SJSA1 (cell line): ENCODE data around the gene JOSD1. TPM values are rescaled to one million over a fixed set of nuclear protein-coding genes. Genes with fewer than 3 reads are reported as not detected.
"Not testable (repeated sequence)": the region's sequence is repeated elsewhere in the genome, so short reads cannot be mapped to it uniquely, and the experiment has no call there.

ENCODE experiments used
- DNase-seq, 2 experiments: peaks; one replicate each; pipeline ENCODE4 v3.0.0-alpha.2; 2015 to 2020; ENCODE audit warnings: low spot score in 2 of 2, low read depth in 1 of 2
- H3K27ac ChIP-seq: fragments of 250-450 bp; sonication (Bioruptor Pico); 2 replicates; pipeline ENCODE4 v1.5.1; 2020; ENCODE audit warnings: mild to moderate bottlenecking, moderate library complexity
- H3K27me3 ChIP-seq: fragments of 250-450 bp; sonication (Bioruptor Pico); replicated peaks from 2 replicates; pipeline ENCODE4 v1.5.1; 2020; ENCODE audit warnings: mild to moderate bottlenecking, moderate library complexity
- H3K36me3 ChIP-seq: fragments of 250-450 bp; sonication (Bioruptor Pico); 2 replicates; pipeline ENCODE4 v1.5.1; 2020; ENCODE audit warnings: mild to moderate bottlenecking
- H3K4me1 ChIP-seq: fragments of 250-450 bp; sonication (Bioruptor Pico); replicated peaks from 2 replicates; pipeline ENCODE4 v1.6.1; 2021; ENCODE audit warnings: mild to moderate bottlenecking
- H3K4me3 ChIP-seq: fragments of 250-450 bp; sonication (Bioruptor Pico); 2 replicates; pipeline ENCODE4 v1.5.1; 2020; ENCODE audit warnings: mild to moderate bottlenecking
- H3K9me3 ChIP-seq: fragments of 250-450 bp; sonication (Bioruptor Pico); replicated peaks from 2 replicates; pipeline ENCODE4 v1.5.1; 2020; ENCODE audit warnings: mild to moderate bottlenecking
- total RNA-seq: library from RNA; depleted of rRNA; stranded (reverse); fragments of >200 nt; shearing (Covaris generic); gene quantifications from 2 replicates; pipeline ENCODE4 v1.2.3, GENCODE V29; 2014

Gene JOSD1
- total RNA-seq, 1 experiment from 2014 or later, result 67.0 TPM

DNA sequence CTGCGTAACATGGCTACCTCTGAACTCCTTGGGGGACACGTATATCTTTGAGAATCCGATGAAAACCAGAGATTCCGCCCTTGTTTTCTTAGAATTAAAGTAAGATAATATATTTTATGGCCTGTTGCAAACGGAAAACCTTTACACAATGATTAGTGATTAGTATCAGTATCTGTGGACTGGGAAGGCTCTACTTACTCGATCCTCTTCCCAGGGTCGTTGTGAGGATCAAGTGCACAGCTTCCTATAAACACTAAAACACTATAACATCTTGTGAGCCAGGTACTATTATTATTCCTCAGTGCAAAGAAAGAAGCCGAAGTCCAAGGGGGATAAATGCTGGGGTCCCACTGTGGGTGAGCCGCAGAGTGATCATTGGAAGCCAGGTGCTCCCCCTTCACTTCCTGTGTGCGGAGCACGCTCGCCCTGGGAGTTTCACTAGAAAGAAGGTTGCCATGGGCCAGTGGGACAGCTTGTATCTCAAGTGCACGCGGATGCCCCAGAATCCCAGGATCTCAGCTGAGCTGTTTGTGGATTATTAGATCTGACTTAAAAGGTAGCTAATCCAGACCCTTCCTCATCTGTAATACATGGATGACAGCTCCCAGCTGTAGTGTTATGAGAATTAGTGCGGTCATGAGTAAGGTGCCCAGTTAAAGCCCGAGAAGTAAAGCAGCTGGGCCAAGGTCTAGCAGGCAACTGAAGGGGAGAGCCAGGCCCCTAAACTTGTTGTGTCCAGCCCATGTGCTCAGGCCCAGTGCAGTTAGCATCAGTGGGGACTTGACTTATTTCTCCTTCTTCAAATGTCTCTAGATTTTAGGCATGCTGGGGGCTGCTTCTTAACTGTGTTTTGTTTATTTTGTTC lies 43.5 kb downstream of the JOSD1 start:
- no peaks in the 10 kb centered on the region for H3K9me3 ChIP-seq
- H3K27ac ChIP-seq, result peak overlapping the region; percentile 99; the same call in 1 of the 2 replicates
- peaks cover 12% of the 10 kb centered on the region for H3K4me1 ChIP-seq
- DNase-seq, result no peak
- H3K4me3 ChIP-seq, result peak overlapping the region; percentile 73
- H3K36me3 ChIP-seq, result no peaks in the 10 kb centered on the region; the same call in 1 of the 2 replicates
- H3K27me3 ChIP-seq, result no peaks in the 10 kb centered on the region

DNA sequence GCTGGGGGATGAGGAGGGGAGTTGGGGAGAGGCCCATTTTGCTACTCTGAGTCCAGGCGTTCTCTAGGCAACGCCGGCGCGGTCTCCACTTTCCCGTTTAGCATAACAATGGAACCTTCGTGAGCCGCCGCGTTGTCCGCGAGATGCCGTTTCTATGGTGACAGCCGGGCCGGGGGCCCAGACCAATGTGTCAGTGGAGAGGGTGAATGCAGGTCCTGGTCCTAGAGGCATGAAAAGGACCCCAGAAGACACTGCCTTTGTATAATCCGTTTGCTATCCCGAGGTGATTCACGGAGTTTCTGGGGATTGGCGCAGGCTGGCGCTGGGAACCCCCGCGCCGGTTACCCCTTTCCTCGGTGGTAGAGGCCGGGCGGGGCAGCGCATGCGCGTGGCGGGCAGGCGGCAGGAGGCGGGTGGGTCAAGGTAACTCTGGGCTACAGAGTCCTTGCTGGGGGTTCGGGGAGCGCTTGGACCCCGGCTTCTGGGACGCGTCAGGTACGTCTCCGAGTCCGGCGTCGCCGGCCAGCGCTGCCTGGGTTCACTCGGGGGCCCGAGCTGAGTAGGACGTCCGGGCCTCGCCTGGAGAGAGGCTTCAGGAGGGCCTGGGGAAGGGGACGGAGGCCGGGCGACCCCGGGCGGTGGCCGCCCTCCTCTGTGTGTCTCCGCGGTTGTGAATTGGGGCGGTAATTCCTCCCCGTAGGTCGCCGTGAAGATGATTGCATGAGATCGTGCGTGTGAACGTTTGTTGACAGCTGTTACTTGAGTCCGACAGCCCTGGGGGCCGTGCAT lies 44.3 kb downstream of the JOSD1 start, which contains the start of the genes CBY1 and FAM227A:
TSS of gene CBY1 (plus strand) at position 383 of the 789 bp plus-strand sequence. CDS start 11,417 bp downstream, outside the sequence.
TSS of gene FAM227A (minus strand) at position 137 of the 789 bp plus-strand sequence. CDS start 6,224 bp downstream, outside the sequence.
- DNase-seq, result peak; percentile 92
- Histone ChIP-seq H3K27ac (peak within 1 kb of the TSS; percentile 99), H3K27me3 (no peaks in the 10 kb centered on the region), H3K36me3 (no peaks in the 10 kb centered on the region; the same call in 1 of the 2 replicates), H3K4me1 (peaks cover 12% of the 10 kb centered on the region), H3K4me3 (peak within 1 kb of the TSS; percentile 73), H3K9me3 (no peaks in the 10 kb centered on the region)

DNA sequence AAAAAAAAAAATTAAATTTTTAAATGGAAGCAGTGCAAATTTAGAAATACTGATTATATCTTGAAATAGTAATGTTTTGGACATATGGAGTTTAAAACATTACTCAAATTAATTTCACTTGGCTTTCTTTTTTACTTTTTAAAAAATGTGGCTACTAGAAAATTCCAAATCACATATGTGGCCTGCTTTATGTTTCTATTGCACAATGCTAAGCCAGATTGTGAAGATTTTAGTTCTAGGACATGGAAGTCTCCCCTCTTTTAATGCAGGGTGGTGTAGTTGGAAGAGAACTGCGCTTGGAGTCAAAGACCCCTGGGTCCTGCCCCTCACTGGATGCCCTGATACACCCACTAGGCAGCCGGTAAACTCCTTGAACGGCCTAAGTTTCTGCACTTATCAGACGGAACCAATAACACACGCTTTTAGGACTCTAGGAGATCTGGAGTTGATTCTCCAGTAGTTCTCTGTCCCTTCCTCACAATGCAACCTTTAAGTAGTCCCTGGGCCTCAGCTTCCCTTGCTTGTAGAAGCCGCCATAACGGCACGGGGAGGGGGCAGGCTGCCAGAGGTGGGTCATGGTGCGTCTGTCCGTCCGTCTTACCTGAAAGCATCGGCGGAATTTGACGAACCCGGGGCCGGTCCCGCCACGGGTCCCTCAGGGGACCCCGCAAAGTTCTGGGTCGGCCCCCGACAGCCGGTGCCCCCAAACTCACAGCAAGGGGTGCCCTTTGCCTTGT lies 45.1 kb downstream of the JOSD1 start:
- Histone ChIP-seq H3K4me3 (peak overlapping the region; percentile 73), H3K27me3 (no peaks in the 10 kb centered on the region)
- no peak for DNase-seq

DNA sequence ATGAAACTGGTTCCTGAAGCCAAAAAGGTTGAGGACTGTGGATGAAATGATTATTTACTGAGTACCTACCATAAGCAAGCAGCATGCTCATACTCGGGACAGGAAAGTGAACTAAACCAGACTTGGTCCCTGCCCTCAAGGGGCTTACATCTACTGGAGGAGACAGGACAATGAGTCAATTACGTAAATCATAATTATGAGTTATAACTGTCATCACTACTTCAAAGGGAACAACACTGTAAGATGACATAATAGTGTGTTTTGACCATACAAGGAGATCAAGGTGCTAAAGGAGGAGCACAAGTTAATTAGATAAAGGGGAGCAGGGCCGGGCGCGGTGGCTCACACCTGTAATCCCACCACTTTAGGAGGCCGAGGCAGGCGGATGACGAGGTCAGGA lies 47.0 kb downstream of the JOSD1 start:
- no peak overlapping the region for H3K4me3 ChIP-seq
- no peaks in the 10 kb centered on the region for H3K27me3 ChIP-seq
- no peaks in the 10 kb centered on the region; the same call in 1 of the 2 replicates for H3K36me3 ChIP-seq
- no peaks in the 10 kb centered on the region for H3K9me3 ChIP-seq
- H3K27ac ChIP-seq, result no peak overlapping the region
- H3K4me1 ChIP-seq, result peaks cover 12% of the 10 kb centered on the region
- DNase-seq, result no peak

More for the DNA sequence above, 45.1 kb downstream of the JOSD1 start:
- Histone ChIP-seq H3K4me1 (peaks cover 12% of the 10 kb centered on the region), H3K9me3 (no peaks in the 10 kb centered on the region), H3K36me3 (no peaks in the 10 kb centered on the region; the same call in 1 of the 2 replicates), H3K27ac (peak overlapping the region; percentile 99)

DNA sequence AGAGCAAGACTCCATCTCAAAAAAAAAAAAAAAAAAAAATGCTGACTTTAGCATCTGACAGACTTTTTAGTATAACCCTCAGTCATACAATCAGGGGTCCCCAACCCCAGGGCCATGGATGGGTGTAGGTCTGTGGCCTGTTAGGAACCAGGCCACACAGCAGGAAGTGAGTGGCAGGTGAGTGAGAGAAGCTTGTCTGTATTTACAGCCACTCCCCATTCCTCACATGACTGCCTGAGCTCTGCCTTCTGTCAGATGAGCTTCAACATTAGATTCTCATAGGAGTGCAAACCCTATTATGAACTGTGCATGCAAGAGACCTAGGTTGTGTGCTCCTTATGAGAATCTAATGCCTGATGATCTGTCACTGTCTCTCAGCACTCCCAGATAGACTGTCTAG lies 47.9 kb downstream of the JOSD1 start:
- Histone ChIP-seq H3K4me3 (no peak overlapping the region), H3K36me3 (no peaks in the 10 kb centered on the region; the same call in 1 of the 2 replicates), H3K9me3 (no peaks in the 10 kb centered on the region), H3K4me1 (peaks cover 12% of the 10 kb centered on the region), H3K27ac (no peak overlapping the region), H3K27me3 (no peaks in the 10 kb centered on the region)
- DNase-seq, result no peak

DNA sequence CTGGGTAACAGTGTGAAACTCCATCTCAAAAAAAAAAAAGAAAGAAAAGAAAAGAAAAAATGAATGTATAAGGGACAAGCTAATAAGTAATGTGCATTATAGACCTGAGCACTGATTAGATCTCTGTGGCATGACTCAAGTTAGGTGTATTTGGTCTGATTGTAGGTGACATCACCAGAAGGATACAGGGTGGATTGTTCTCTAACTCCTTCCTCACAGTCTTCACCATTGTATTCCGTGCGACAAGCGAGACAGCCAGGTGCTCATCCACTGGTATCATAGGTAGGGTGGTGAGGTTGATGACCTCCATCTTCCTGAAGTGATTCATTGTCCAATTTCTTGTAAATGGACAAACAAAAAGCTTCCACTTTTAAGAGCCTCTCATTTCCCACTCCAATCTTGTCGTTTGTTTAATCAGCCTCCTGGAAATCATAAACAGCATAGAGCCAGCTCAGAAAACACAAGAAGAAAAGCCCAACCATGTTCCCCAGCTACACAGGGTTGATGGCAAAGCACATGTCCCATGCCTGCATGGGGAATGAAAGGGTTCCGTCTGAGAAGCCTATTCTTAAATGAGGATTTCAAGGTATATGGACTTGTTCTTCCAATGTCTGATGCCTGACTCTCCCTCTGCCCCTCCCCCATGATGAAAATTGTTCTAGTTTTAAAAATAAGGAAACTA lies 50.8 kb downstream of the JOSD1 start:
- no peaks in the 10 kb centered on the region for H3K36me3 ChIP-seq
- no peaks in the 10 kb centered on the region for H3K27me3 ChIP-seq
- H3K4me1 ChIP-seq, result no peaks in the 10 kb centered on the region
- no peaks in the 10 kb centered on the region for H3K9me3 ChIP-seq
- DNase-seq, result no peak
- no peak overlapping the region for H3K27ac ChIP-seq
- H3K4me3 ChIP-seq, result no peak overlapping the region

DNA sequence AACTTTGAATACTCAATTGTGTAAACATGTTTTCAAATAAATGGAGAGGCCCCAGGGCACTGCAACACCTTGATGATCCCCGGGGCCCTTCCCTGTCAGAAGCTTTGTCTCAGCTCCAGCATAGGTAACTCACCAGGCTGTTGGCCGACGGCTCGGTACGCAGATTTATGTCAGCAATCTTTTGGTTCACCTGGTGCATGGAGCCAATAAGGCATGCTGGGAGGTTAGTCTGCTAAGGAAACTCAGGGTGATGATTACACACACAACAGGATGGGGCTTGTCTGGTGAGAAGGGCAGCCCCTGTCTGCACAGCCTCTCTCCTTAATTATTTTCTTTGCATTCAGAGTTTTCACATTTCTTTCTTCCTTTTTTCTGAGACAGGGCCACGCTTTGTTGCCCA lies 55.3 kb downstream of the JOSD1 start:
- no peaks in the 10 kb centered on the region for H3K4me1 ChIP-seq
- DNase-seq, result no peak

DNA sequence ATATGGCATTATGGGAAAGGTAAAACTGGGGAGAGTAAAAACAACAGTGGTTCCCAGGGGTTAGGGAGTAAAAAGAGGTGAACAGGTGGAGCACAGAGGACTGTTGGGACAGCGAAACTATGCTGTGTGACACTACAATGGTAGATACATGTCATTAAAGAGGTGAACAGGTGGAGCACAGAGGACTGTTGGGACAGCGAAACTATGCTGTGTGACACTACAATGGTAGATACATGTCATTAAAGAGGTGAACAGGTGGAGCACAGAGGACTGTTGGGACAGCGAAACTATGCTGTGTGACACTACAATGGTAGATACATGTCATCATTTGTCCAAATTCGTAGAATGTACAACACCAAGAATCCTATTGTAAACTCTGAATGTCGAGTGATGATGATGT lies 56.5 kb downstream of the JOSD1 start:
- H3K27ac ChIP-seq, H3K9me3 ChIP-seq, H3K4me1 ChIP-seq, H3K27me3 ChIP-seq, DNase-seq, H3K36me3 ChIP-seq, H3K4me3 ChIP-seq: not testable (repeated sequence)

More for the DNA sequence above, 55.3 kb downstream of the JOSD1 start:
- no peaks in the 10 kb centered on the region for H3K36me3 ChIP-seq
- H3K27me3 ChIP-seq, result 0 out of 2 replicates have a peak, but pooled peaks cover 6% of the 10 kb centered on the region
- no peak overlapping the region for H3K4me3 ChIP-seq
- H3K9me3 ChIP-seq, result no peaks in the 10 kb centered on the region
- no peak overlapping the region for H3K27ac ChIP-seq

DNA sequence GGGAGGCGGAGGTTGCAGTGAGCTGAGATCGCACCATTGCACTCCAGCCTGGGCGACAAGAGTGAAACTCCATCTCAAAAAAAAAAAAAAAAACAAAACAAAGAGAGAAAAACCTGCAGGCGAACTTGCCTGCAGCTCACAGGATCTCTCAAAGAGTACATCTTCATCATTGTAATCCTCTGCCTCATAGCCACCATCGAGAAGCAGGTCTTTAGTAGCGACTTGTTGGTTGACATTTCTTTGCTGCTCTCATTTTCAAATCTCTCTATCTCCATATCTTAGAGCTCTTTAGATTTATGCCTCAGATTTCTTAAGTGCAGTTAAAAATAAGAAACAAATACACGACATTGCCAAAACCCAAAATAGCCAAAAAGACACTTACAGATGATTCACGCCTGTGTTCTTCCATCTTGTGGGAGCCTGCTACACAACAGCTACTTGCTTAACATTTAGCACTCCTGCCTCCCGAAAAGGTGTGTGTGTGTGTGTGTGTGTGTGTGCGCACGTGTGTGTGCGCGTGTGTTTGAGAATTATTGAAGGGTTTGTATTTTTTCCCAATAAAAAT lies 59.2 kb downstream of the JOSD1 start:
- Histone ChIP-seq H3K36me3 (no peaks in the 10 kb centered on the region), H3K27me3 (0 out of 2 replicates have a peak, but pooled peaks cover 6% of the 10 kb centered on the region), H3K27ac (no peak overlapping the region), H3K9me3 (no peaks in the 10 kb centered on the region), H3K4me3 (no peak overlapping the region), H3K4me1 (no peaks in the 10 kb centered on the region)
- DNase-seq, result no peak

DNA sequence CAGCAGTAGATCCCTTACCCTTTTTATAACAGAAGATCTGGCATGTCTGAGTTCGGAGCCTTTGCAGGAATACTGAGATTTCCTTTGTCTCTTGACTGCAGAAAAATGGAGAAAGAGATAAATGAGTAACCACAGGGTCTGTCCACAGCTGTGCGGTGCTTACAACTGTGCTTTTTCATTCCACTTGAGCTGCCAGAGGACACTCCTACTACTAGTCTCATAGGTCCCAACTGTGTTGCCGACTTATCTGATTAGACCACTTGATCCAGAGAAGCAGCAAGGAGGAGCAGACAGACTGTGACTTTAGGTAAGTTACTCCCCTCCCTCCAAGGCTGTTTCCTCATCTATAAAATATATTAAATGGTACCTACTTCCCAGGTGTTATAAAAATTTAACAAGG lies 62.0 kb downstream of the JOSD1 start:
- H3K4me3 ChIP-seq, result no peak overlapping the region
- DNase-seq, result no peak
- no peaks in the 10 kb centered on the region for H3K9me3 ChIP-seq
- no peaks in the 10 kb centered on the region for H3K36me3 ChIP-seq
- H3K27me3 ChIP-seq, result 0 out of 2 replicates have a peak, but pooled peaks cover 6% of the 10 kb centered on the region
- no peaks in the 10 kb centered on the region for H3K4me1 ChIP-seq
- no peak overlapping the region for H3K27ac ChIP-seq

DNA sequence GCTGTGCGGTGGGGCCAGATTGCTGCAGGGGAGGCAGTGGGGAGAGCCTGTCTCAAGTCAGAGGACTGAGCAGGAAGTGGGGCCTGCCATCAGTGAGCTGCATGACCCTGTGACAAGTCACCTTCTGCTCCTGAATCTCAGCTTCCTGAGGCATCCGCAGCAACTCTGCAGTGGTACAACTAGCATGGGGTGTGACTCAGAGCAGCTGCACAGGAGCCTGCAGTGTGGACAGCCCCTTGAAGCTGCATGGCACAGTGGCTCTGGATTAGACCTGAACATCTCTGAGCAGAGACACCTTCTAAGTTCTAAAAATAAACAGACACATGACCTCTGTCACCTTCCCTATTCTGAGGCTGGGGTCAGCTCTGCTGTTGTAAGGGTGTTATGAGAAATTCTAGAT lies 62.5 kb downstream of the JOSD1 start:
- no peaks in the 10 kb centered on the region for H3K4me1 ChIP-seq
- H3K27me3 ChIP-seq, result 0 out of 2 replicates have a peak, but pooled peaks cover 6% of the 10 kb centered on the region
- H3K27ac ChIP-seq, result no peak overlapping the region
- no peak overlapping the region for H3K4me3 ChIP-seq
- no peaks in the 10 kb centered on the region for H3K9me3 ChIP-seq
- H3K36me3 ChIP-seq, result no peaks in the 10 kb centered on the region
- no peak for DNase-seq
